Mesenchymal stem cell (in vitro differentiated cells and primary cell): Measurements from ENCODE around the gene NRG3.

ENCODE experiments used
- DNase-seq: peaks from one replicate; pipeline ENCODE4 v3.0.0-alpha.2; 2013
- H2AFZ ChIP-seq: one replicate; pipeline ENCODE4 v1.6.1; 2013; ENCODE audit warnings: low read depth, mild to moderate bottlenecking, control low read depth, inconsistent platforms, low read length, moderate library complexity
- H2AK5ac ChIP-seq: 2 replicates; pipeline ENCODE4 v1.6.1; 2013; ENCODE audit warnings: low read length, moderate library complexity, mild to moderate bottlenecking, inconsistent platforms; ENCODE audit not compliant: severe bottlenecking
- H2BK120ac ChIP-seq: one replicate; pipeline ENCODE4 v1.6.1; 2013; ENCODE audit warnings: low read depth, mild to moderate bottlenecking, inconsistent platforms, low read length, moderate library complexity
- H2BK12ac ChIP-seq, 2 experiments: one replicate each; pipeline ENCODE4 v1.6.1; 2013; ENCODE audit warnings: inconsistent platforms in 2 of 2, low read length in 2 of 2, mild to moderate bottlenecking in 2 of 2, moderate library complexity in 2 of 2, control low read depth in 1 of 2
- H2BK15ac ChIP-seq: one replicate; pipeline ENCODE4 v1.6.1; 2013; ENCODE audit warnings: mild to moderate bottlenecking, low read depth, inconsistent platforms; ENCODE audit not compliant: poor library complexity, severe bottlenecking
- H2BK5ac ChIP-seq: 2 replicates; pipeline ENCODE4 v1.6.1; 2013; ENCODE audit warnings: low read depth, mild to moderate bottlenecking, low read length, control low read depth, inconsistent platforms; ENCODE audit not compliant: poor library complexity, severe bottlenecking
- H3K14ac ChIP-seq, 2 experiments: one replicate each; pipeline ENCODE4 v1.6.1; 2013; ENCODE audit warnings: inconsistent platforms in 2 of 2, low read length in 2 of 2, control low read depth in 1 of 2, mild to moderate bottlenecking in 1 of 2, moderate library complexity in 1 of 2
- H3K18ac ChIP-seq, 2 experiments: one replicate each; pipeline ENCODE4 v1.6.1; 2013; ENCODE audit warnings: inconsistent platforms in 2 of 2, low read length in 2 of 2, control low read depth in 1 of 2, low read depth in 1 of 2, mild to moderate bottlenecking in 1 of 2
- H3K23ac ChIP-seq, 2 experiments: one replicate each; pipeline ENCODE4 v1.6.1; 2013; ENCODE audit warnings: inconsistent platforms in 2 of 2, low read length in 2 of 2, mild to moderate bottlenecking in 2 of 2, moderate library complexity in 2 of 2, control low read depth in 1 of 2
- H3K27ac ChIP-seq: 2 replicates; pipeline ENCODE4 v1.5.1; 2013; ENCODE audit warnings: mild to moderate bottlenecking, moderate library complexity, low read length, control low read depth, inconsistent platforms; ENCODE audit not compliant: poor library complexity, severe bottlenecking
- H3K27me3 ChIP-seq, 2 experiments: 2 replicates each; pipeline versions ENCODE4 v1.6.1 to v1.7.0; 2013; ENCODE audit warnings: low read length in 2 of 2, mild to moderate bottlenecking in 2 of 2, moderate library complexity in 2 of 2, control low read depth in 1 of 2, inconsistent platforms in 1 of 2; ENCODE audit not compliant: control insufficient read depth in 1 of 2, insufficient read depth in 1 of 2
- H3K36me3 ChIP-seq, 2 experiments: 2 replicates each; pipeline versions ENCODE4 v1.6.1 to v1.7.0; 2013; ENCODE audit warnings: low read length in 2 of 2, control low read depth in 1 of 2, inconsistent platforms in 1 of 2, low read depth in 1 of 2, mild to moderate bottlenecking in 1 of 2; ENCODE audit not compliant: insufficient read depth in 2 of 2, control insufficient read depth in 1 of 2
- H3K4ac ChIP-seq, 2 experiments: one replicate each; pipeline ENCODE4 v1.6.1; 2013; ENCODE audit warnings: inconsistent platforms in 2 of 2, low read length in 2 of 2, mild to moderate bottlenecking in 2 of 2, moderate library complexity in 2 of 2, control low read depth in 1 of 2, low read depth in 1 of 2
- H3K4me1 ChIP-seq: 2 replicates; pipeline ENCODE4 v1.6.1; 2013; ENCODE audit warnings: low read depth, low read length, control low read depth; ENCODE audit not compliant: control insufficient read depth, insufficient read depth
- H3K4me2 ChIP-seq: 2 replicates; pipeline ENCODE4 v1.6.1; 2013; ENCODE audit warnings: low read length, mild to moderate bottlenecking, inconsistent platforms; ENCODE audit not compliant: poor library complexity, severe bottlenecking
- H3K4me3 ChIP-seq, 2 experiments: 2 replicates each; pipeline versions ENCODE4 v1.5.1 to v1.7.0; 2013; ENCODE audit warnings: low read length in 2 of 2, mild to moderate bottlenecking in 2 of 2, control low read depth in 1 of 2, low read depth in 1 of 2; ENCODE audit not compliant: insufficient read depth in 1 of 2
- H3K79me1 ChIP-seq: replicated peaks from 2 replicates; pipeline ENCODE4 v1.6.1; 2013; ENCODE audit warnings: mild to moderate bottlenecking, control low read depth, low read length, inconsistent platforms; ENCODE audit not compliant: poor library complexity, severe bottlenecking
- H3K9ac ChIP-seq: 2 replicates; pipeline ENCODE4 v1.7.0; 2013; ENCODE audit warnings: mild to moderate bottlenecking, low read length, moderate library complexity
- H3K9me3 ChIP-seq: 2 replicates; pipeline ENCODE4 v1.7.0; 2013; ENCODE audit warnings: mild to moderate bottlenecking, low read length; ENCODE audit not compliant: control insufficient read depth
- H4K8ac ChIP-seq: one replicate; pipeline ENCODE4 v1.6.1; 2013; ENCODE audit warnings: inconsistent platforms, mild to moderate bottlenecking, low read length, moderate library complexity
- H4K91ac ChIP-seq: one replicate; pipeline ENCODE4 v1.6.1; 2013; ENCODE audit warnings: mild to moderate bottlenecking, low read length, inconsistent platforms
- WGBS: methylation state at CpG from one replicate; pipeline ENCODE4 v1.1.7; 2013; ENCODE audit warnings: mixed read lengths; 5-methylcytosine and 5-hydroxymethylcytosine counted together

The NRG3 gene

DNA sequence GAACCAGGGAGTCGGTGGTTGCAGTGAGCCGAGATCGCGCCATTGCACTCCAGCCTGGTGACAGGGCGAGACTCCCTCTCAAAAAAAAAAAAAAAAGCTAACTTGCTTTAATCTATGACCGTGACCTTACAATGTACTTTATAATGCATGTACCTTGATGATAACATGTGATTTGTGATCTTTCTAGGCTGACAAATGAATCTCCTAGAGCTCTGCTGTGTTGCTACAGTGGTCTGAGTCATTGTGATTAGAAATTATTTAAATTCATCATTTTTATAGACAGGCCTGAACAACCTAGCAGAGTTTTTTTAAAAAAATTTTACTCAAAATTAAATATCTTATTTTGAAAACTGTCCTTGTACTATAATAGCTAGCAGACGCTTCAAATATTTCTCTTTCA, 722.8 kb downstream of the NRG3 start:
- WGBS, result 100% methylated on average over 4 of the region's 7 CpGs
- no peak overlapping the region for H2BK5ac ChIP-seq
- H3K27me3 ChIP-seq, result no peaks in the 10 kb centered on the region
- H4K91ac ChIP-seq, result no peak overlapping the region
- no peak overlapping the region for H3K18ac ChIP-seq
- no peak for DNase-seq
- H3K23ac ChIP-seq, result no peak overlapping the region
- no peak overlapping the region for H2BK15ac ChIP-seq
- H4K8ac ChIP-seq, result no peak overlapping the region
- H3K4me3 ChIP-seq, result no peak overlapping the region
- H3K4me2 ChIP-seq, result no peak overlapping the region
- H3K4ac ChIP-seq, result no peak overlapping the region
- H3K27ac ChIP-seq, result no peak overlapping the region
- no peak overlapping the region for H2BK120ac ChIP-seq
- H3K9ac ChIP-seq, result no peak overlapping the region
- H2AFZ ChIP-seq, result no peak overlapping the region
- H2BK12ac ChIP-seq, result no peak overlapping the region
- no peaks in the 10 kb centered on the region for H3K9me3 ChIP-seq
- no peak overlapping the region for H3K14ac ChIP-seq
- no peaks in the 10 kb centered on the region for H3K4me1 ChIP-seq
- no peak overlapping the region for H2AK5ac ChIP-seq
- H3K36me3 ChIP-seq, result no peaks in the 10 kb centered on the region
- no peaks in the 10 kb centered on the region for H3K79me1 ChIP-seq

DNA sequence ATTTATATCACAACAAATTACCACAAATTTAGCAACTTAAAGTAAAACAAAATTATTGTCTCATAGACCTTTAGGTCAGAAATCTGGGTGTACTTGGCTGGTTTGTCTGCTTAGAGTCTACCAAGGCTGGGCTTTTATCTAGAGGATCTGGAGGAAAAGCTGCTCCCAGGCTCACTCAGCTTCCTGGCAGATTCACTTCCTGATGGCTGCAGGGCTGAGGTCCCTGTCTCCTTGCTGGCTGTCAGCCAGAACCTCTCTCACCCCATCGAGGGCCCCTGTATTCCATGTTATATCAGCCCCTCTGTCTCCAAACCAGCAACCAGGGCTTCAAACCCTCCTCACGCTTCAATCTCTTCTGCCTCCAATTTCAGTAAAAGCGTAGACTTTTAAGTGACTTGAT, 734.9 kb downstream of the NRG3 start:
- H3K23ac ChIP-seq, result no peak overlapping the region
- H2AFZ ChIP-seq, result no peak overlapping the region
- no peaks in the 10 kb centered on the region for H3K79me1 ChIP-seq
- H2BK15ac ChIP-seq, result no peak overlapping the region
- H3K9me3 ChIP-seq, result peaks cover 3% of the 10 kb centered on the region
- H2AK5ac ChIP-seq, result no peak overlapping the region
- no peak overlapping the region for H3K27ac ChIP-seq
- no peaks in the 10 kb centered on the region for H3K4me1 ChIP-seq
- H3K9ac ChIP-seq, result no peak overlapping the region
- no peak overlapping the region for H3K18ac ChIP-seq
- H2BK5ac ChIP-seq, result no peak overlapping the region
- H3K4ac ChIP-seq, result no peak overlapping the region
- H2BK12ac ChIP-seq, result no peak overlapping the region
- no peak overlapping the region for H4K91ac ChIP-seq
- WGBS, result 58% methylated on average over 3 of the region's 3 CpGs
- no peak overlapping the region for H3K14ac ChIP-seq
- H3K4me2 ChIP-seq, result no peak overlapping the region
- no peaks in the 10 kb centered on the region for H3K27me3 ChIP-seq
- no peak overlapping the region for H4K8ac ChIP-seq
- no peaks in the 10 kb centered on the region for H3K36me3 ChIP-seq
- H2BK120ac ChIP-seq, result no peak overlapping the region
- H3K4me3 ChIP-seq, result no peak overlapping the region
- DNase-seq, result no peak

DNA sequence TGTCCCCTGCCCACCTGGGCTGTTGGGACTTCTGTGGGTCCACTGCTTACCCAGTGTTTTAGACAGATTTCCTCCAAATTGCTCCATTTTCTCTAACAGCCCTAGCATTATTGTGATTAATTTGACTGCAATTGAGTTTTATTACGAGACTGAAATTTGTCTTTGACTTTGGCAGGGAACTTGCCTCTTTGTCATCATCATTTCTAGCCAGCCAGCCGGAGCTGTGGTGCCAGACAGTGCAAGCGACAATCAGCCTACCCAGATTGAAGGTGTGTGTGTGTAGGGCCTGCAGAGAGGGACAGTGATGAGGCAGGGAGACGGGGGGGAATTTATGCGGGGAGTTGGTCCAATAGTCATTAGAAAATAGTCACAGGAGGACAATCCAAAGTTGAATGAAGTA, 743.0 kb downstream of the NRG3 start:
- 91% methylated on average over 5 of the region's 5 CpGs for WGBS
- no peak overlapping the region for H2AK5ac ChIP-seq
- H4K8ac ChIP-seq, result no peak overlapping the region
- H2AFZ ChIP-seq, result no peak overlapping the region
- no peak overlapping the region for H3K14ac ChIP-seq
- H3K36me3 ChIP-seq, result no peaks in the 10 kb centered on the region
- no peak overlapping the region for H3K4me3 ChIP-seq
- H3K27me3 ChIP-seq, result no peaks in the 10 kb centered on the region
- no peak overlapping the region for H3K18ac ChIP-seq
- DNase-seq, result no peak
- no peak overlapping the region for H3K23ac ChIP-seq
- no peaks in the 10 kb centered on the region for H3K9me3 ChIP-seq
- no peaks in the 10 kb centered on the region for H3K4me1 ChIP-seq
- no peak overlapping the region for H3K4me2 ChIP-seq
- no peak overlapping the region for H3K4ac ChIP-seq
- H2BK120ac ChIP-seq, result no peak overlapping the region
- no peak overlapping the region for H2BK15ac ChIP-seq
- H2BK12ac ChIP-seq, result no peak overlapping the region
- no peak overlapping the region for H4K91ac ChIP-seq
- no peak overlapping the region for H2BK5ac ChIP-seq
- H3K27ac ChIP-seq, result no peak overlapping the region
- no peak overlapping the region for H3K9ac ChIP-seq
- no peaks in the 10 kb centered on the region for H3K79me1 ChIP-seq

DNA sequence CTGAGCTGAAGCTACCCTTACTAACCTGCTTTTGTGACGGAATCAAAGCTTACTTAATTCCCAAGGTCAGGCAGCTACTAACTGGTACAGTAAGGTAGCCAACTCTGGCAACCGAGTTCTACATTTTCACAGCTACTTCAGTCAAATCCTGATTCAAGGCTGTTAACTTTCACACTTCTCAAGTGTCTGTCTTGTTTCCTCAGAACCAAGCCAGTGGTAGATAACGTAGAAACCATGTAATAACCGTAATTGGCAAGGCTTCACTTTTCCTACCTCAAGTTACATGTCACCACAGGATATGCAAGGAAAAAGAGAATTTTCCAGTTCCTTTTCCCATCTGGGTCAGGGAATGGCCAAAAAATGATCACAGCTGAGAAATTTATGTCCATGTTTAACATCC, 746.7 kb downstream of the NRG3 start:
- no peak overlapping the region for H3K27ac ChIP-seq
- H3K4ac ChIP-seq, result no peak overlapping the region
- H4K8ac ChIP-seq, result no peak overlapping the region
- no peak overlapping the region for H3K9ac ChIP-seq
- H3K9me3 ChIP-seq, result no peaks in the 10 kb centered on the region
- no peaks in the 10 kb centered on the region for H3K27me3 ChIP-seq
- H2AFZ ChIP-seq, result no peak overlapping the region
- H2AK5ac ChIP-seq, result no peak overlapping the region
- H3K36me3 ChIP-seq, result no peaks in the 10 kb centered on the region
- no peak overlapping the region for H2BK120ac ChIP-seq
- H3K79me1 ChIP-seq, result no peaks in the 10 kb centered on the region
- no peak overlapping the region for H3K14ac ChIP-seq
- H3K4me2 ChIP-seq, result no peak overlapping the region
- H3K18ac ChIP-seq, result no peak overlapping the region
- no peak for DNase-seq
- WGBS, result 76% methylated on average over 4 of the region's 4 CpGs
- no peaks in the 10 kb centered on the region for H3K4me1 ChIP-seq
- no peak overlapping the region for H3K4me3 ChIP-seq
- no peak overlapping the region for H3K23ac ChIP-seq
- no peak overlapping the region for H4K91ac ChIP-seq
- no peak overlapping the region for H2BK5ac ChIP-seq
- H2BK12ac ChIP-seq, result no peak overlapping the region
- H2BK15ac ChIP-seq, result no peak overlapping the region
